HCT116 (cell line): Measurements from ENCODE around the gene TRPM6. TPM values are rescaled to one million over a fixed set of nuclear protein-coding genes. Genes with fewer than 3 reads are reported as not detected.

Source experiments
- ATAC-seq: fragments of 200-7000 bp; cut with Tn5 transposase; 2 replicates; pipeline ENCODE4 v1.9.1; 2020; ENCODE audit warnings: mild to moderate bottlenecking, moderate library complexity
- BruUV-seq: library from RNA; stranded (reverse); fragments of 400-500 nt; replicated peaks from 2 replicates; lab custom pipeline; 2021; lab: Mats Ljungman, UMichigan
- CTCF ChIA-PET: fragments of 300-600 bp; sonication (Branson Sonifier 250); formaldehyde crosslinking; loops from one replicate; lab custom pipeline; 2021; ENCODE audit warnings: antibody characterized with exemption; lab: Charles Lee
- POLR2A ChIA-PET: fragments of 300-600, 350-600 bp; sonication (Branson Sonifier 250); formaldehyde crosslinking; loops from one replicate; lab custom pipeline; 2021; ENCODE audit warnings: antibody characterized with exemption; lab: Charles Lee
- RAD21 ChIA-PET, 2 experiments: fragments of 300-600 bp; sonication (Branson Sonifier 250); formaldehyde crosslinking; loops; one replicate each; lab custom pipeline; 2023; ENCODE audit warnings: low total read pairs in 2 of 2; ENCODE audit not compliant: uncharacterized antibody in 2 of 2, unreplicated experiment in 2 of 2, low non-redundant PET in 1 of 2; lab: Charles Lee
- DNase-seq: peaks from one replicate; pipeline ENCODE4 v3.0.0-alpha.2; 2010; ENCODE audit warnings: low read depth, low spot score
- H2AFZ ChIP-seq: fragments of 200-600 bp; shearing (Covaris generic), sonication (generic); 2 replicates; pipeline ENCODE4 v1.6.1; 2017; ENCODE audit warnings: low read depth, mixed run types, mixed read lengths, antibody characterized with exemption, low read length; ENCODE audit not compliant: poor library complexity, severe bottlenecking
- H3K27ac ChIP-seq: 2 replicates; pipeline ENCODE4 v1.5.1; 2012; ENCODE audit warnings: low read depth, low read length
- H3K27me3 ChIP-seq: fragments of 200-600 bp; sonication (generic); 2 replicates; pipeline ENCODE4 v1.6.1; 2016; ENCODE audit warnings: mixed run types, low read length, mixed read lengths; ENCODE audit not compliant: insufficient read depth
- H3K36me3 ChIP-seq, 2 experiments: fragments of 200-500 bp in 1 of 2; fragments of 200-600 bp in 1 of 2; sonication (Bioruptor generic) in 1 of 2; sonication (generic) in 1 of 2; 2 replicates each; pipeline versions ENCODE4 v1.5.1 to v1.6.1; 2014 to 2016; ENCODE audit warnings: low read length in 2 of 2, inconsistent platforms in 1 of 2, mixed read lengths in 1 of 2, mixed run types in 1 of 2; ENCODE audit not compliant: insufficient read depth in 2 of 2, control insufficient read depth in 1 of 2
- H3K4me1 ChIP-seq, 2 experiments: fragments of 200-600 bp in 1 of 2; sonication (generic) in 1 of 2; 2 replicates each; pipeline versions ENCODE4 v1.5.1 to v1.6.1; 2012 to 2017; ENCODE audit warnings: low read length in 2 of 2, inconsistent platforms in 1 of 2, mild to moderate bottlenecking in 1 of 2, mixed read lengths in 1 of 2, mixed run types in 1 of 2, moderate library complexity in 1 of 2; ENCODE audit not compliant: insufficient read depth in 2 of 2, control insufficient read depth in 1 of 2
- H3K4me2 ChIP-seq: fragments of 200-600 bp; sonication (generic); 2 replicates; pipeline ENCODE4 v1.6.1; 2017; ENCODE audit warnings: mixed run types, low read length, mixed read lengths
- H3K4me3 ChIP-seq, 2 experiments: fragments of 200-600 bp in 1 of 2; sonication (generic) in 1 of 2; replicated peaks in 1 of 2; 2 replicates each; pipeline ENCODE4 v1.5.1; 2011 to 2016; ENCODE audit warnings: low read length in 2 of 2, control low read depth in 1 of 2, low read depth in 1 of 2, mild to moderate bottlenecking in 1 of 2, mixed read lengths in 1 of 2, mixed run types in 1 of 2
- H3K79me2 ChIP-seq: fragments of 200-600 bp; sonication (generic); 2 replicates; pipeline ENCODE4 v1.6.1; 2017; ENCODE audit warnings: mild to moderate bottlenecking, mixed run types, low read length, moderate library complexity, mixed read lengths; ENCODE audit not compliant: insufficient read depth
- H3K9ac ChIP-seq: fragments of 200-600 bp; sonication (generic); 2 replicates; pipeline ENCODE4 v1.6.1; 2016; ENCODE audit warnings: low read length, mixed read lengths
- H3K9me2 ChIP-seq: fragments of 200-600 bp; sonication (generic), shearing (Covaris generic); 2 replicates; pipeline ENCODE4 v1.6.1; 2017; ENCODE audit warnings: mixed run types, mild to moderate bottlenecking, moderate library complexity; ENCODE audit not compliant: insufficient read depth
- H3K9me3 ChIP-seq, 2 experiments: fragments of 200-500 bp in 1 of 2; fragments of 200-600 bp in 1 of 2; sonication (Bioruptor generic) in 1 of 2; sonication (generic) in 1 of 2; 2 replicates each; pipeline ENCODE4 v1.6.1; 2014 to 2017; ENCODE audit warnings: low read length in 2 of 2, mixed read lengths in 2 of 2, inconsistent platforms in 1 of 2, low read depth in 1 of 2, mild to moderate bottlenecking in 1 of 2, mixed run types in 1 of 2, moderate library complexity in 1 of 2; ENCODE audit not compliant: control insufficient read depth in 1 of 2, insufficient read depth in 1 of 2
- H4K20me1 ChIP-seq: fragments of 200-600 bp; sonication (generic), shearing (Covaris generic); 2 replicates; pipeline ENCODE4 v1.6.1; 2017; ENCODE audit warnings: mixed run types, mild to moderate bottlenecking, moderate library complexity; ENCODE audit not compliant: insufficient read depth
- CEBPB ChIP-seq: IDR thresholded peaks from 2 replicates; pipeline ENCODE4 v1.6.1; 2012; ENCODE audit warnings: low read depth
- EGR1 ChIP-seq: IDR thresholded peaks from 2 replicates; pipeline ENCODE4 v1.6.1; 2012; ENCODE audit warnings: low read depth
- FOSL1 ChIP-seq: IDR thresholded peaks from 2 replicates; pipeline ENCODE4 v1.6.1; 2012; ENCODE audit warnings: low read depth
- POLR2A ChIP-seq: IDR thresholded peaks from 2 replicates; pipeline ENCODE4 v1.7.0; 2011; ENCODE audit warnings: borderline replicate concordance; ENCODE audit not compliant: insufficient read depth, insufficient read length; ENCODE audit errors: extremely low read depth
- RAD21 ChIP-seq: IDR thresholded peaks from 2 replicates; pipeline ENCODE4 v1.6.1; 2012; ENCODE audit warnings: low read depth, mild to moderate bottlenecking
- SIN3A ChIP-seq: IDR thresholded peaks from 2 replicates; pipeline ENCODE4 v1.6.1; 2012; ENCODE audit warnings: low read depth
- TCF7L2 ChIP-seq: IDR thresholded peaks from 2 replicates; pipeline ENCODE4 v1.7.0; 2011; ENCODE audit warnings: borderline replicate concordance, inconsistent platforms; ENCODE audit not compliant: insufficient read depth, insufficient read length; ENCODE audit errors: extremely low read depth
- ZFX ChIP-seq: fragments of 450-650 bp; IDR thresholded peaks from 2 replicates; pipeline ENCODE4 v1.6.1; 2017
- intact Hi-C: fragments of 100-400 bp; cut with micrococcal nuclease; formaldehyde crosslinking; loops from 2 replicates; pipeline ENCODE4 v1.10.0; 2022
- total RNA-seq: library from RNA; stranded (reverse); gene quantifications from one replicate; pipeline ENCODE4 v1.2.1, GENCODE V29; 2021; ENCODE audit not compliant: unreplicated experiment
- TF ChIP-seq, protein P1 (sequence below), 3 experiments: fragments of 200-600 bp in 1 of 3; sonication (generic) in 1 of 3; IDR thresholded peaks in 2 of 3; conservative IDR thresholded peaks in 1 of 3; 2 replicates each; pipeline ENCODE4 v1.5.1; 2012 to 2017; ENCODE audit warnings: low read depth in 2 of 3, low read length in 2 of 3, antibody characterized with exemption in 1 of 3, borderline replicate concordance in 1 of 3, control low read depth in 1 of 3, mild to moderate bottlenecking in 1 of 3, mixed read lengths in 1 of 3, mixed run types in 1 of 3, moderate library complexity in 1 of 3; ENCODE audit not compliant: insufficient read depth in 1 of 3
- TF ChIP-seq, protein P2 (sequence below): IDR thresholded peaks from 2 replicates; pipeline ENCODE4 v1.6.1; 2012

Gene TRPM6
- total RNA-seq, 1 experiment from 2014 or later: 0.44 TPM

DNA sequence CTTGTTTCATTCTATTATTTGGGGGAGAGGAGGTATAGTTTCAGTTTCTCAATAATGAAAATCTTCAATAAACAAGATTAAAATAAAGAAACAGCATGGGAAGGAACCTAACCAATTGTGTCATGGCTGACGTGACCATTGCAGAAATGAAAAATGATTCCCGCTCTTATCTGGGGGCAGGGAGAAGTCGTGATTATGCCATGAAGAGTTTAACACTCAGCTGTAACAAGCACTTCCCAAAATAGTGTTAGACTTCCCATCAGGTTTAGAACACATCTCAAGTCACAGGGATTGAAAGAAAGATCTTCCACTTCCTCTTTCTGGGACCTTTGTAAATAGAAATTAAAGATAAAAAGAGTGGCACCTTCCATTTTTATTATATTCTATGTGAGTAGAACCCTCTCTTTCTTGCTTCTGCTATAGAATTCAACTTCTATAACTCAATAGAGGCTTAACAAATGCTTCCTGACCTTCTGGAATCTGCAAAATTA, 122.2 kb downstream of the TRPM6 start:
- H3K9me3 ChIP-seq: no peaks in the 10 kb centered on the region
- ChIA-PET POLR2A (no interaction called here), RAD21 (no interaction called here), CTCF (no interaction called here)
- no TSS peak for BruUV-seq
- no peaks in the 10 kb centered on the region for H3K9me2 ChIP-seq
- H3K9ac ChIP-seq: no peak overlapping the region
- H3K4me1 ChIP-seq: no peaks in the 10 kb centered on the region
- ATAC-seq (no peak), DNase-seq (no peak)
- H4K20me1 ChIP-seq: no peaks in the 10 kb centered on the region
- H2AFZ ChIP-seq: no peak overlapping the region
- H3K79me2 ChIP-seq: no peaks in the 10 kb centered on the region
- no peak overlapping the region for H3K4me3 ChIP-seq
- no peak overlapping the region for H3K27ac ChIP-seq
- no peaks in the 10 kb centered on the region for H3K27me3 ChIP-seq
- no peak overlapping the region for H3K4me2 ChIP-seq
- H3K36me3 ChIP-seq: no peaks in the 10 kb centered on the region
- TF ChIP-seq ZFX (no peak), EGR1 (no peak), TCF7L2 (no peak), RAD21 (no peak), POLR2A (no peak), SIN3A (no peak)
- TF ChIP-seq, protein P1, sequence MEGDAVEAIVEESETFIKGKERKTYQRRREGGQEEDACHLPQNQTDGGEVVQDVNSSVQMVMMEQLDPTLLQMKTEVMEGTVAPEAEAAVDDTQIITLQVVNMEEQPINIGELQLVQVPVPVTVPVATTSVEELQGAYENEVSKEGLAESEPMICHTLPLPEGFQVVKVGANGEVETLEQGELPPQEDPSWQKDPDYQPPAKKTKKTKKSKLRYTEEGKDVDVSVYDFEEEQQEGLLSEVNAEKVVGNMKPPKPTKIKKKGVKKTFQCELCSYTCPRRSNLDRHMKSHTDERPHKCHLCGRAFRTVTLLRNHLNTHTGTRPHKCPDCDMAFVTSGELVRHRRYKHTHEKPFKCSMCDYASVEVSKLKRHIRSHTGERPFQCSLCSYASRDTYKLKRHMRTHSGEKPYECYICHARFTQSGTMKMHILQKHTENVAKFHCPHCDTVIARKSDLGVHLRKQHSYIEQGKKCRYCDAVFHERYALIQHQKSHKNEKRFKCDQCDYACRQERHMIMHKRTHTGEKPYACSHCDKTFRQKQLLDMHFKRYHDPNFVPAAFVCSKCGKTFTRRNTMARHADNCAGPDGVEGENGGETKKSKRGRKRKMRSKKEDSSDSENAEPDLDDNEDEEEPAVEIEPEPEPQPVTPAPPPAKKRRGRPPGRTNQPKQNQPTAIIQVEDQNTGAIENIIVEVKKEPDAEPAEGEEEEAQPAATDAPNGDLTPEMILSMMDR (IDR thresholded peaks at IDR 0.05 in 2 of 3, conservative IDR thresholded peaks at IDR 0.05 in 1 of 3; ENCODE audit: borderline replicate concordance in 1 of 3, insufficient read depth in 1 of 3, low read depth in 2 of 3, low read length in 2 of 3): no peak
- TF ChIP-seq, protein P2, sequence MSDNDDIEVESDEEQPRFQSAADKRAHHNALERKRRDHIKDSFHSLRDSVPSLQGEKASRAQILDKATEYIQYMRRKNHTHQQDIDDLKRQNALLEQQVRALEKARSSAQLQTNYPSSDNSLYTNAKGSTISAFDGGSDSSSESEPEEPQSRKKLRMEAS: no peak
- intact Hi-C loops: no loop called here

DNA sequence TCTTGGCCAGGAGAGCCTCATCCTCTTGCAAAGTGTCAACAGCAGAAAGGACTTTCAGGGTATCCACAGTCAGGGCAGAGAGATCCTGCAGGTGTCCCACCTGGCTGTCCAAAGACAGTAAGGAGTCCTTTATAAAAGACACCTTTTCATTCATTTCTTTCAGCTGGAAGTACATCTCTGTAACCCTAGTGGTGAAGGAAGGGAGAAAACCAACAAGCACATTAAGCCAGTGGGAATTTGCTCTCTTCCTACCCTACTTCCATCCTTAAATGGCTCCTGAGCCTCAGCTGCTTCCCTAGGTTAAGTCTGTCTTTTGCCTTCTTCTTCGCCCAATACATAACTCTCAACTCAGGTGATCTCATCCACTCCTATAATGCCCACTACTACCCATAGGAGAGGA, 124.8 kb downstream of the TRPM6 start:
- Histone ChIP-seq H3K27ac (no peak overlapping the region), H3K9ac (no peak overlapping the region), H3K79me2 (no peaks in the 10 kb centered on the region), H3K4me2 (no peak overlapping the region), H3K36me3 (no peaks in the 10 kb centered on the region), H3K4me1 (no peaks in the 10 kb centered on the region), H3K9me2 (no peaks in the 10 kb centered on the region), H3K4me3 (no peak overlapping the region), H4K20me1 (no peaks in the 10 kb centered on the region), H3K27me3 (no peaks in the 10 kb centered on the region), H3K9me3 (no peaks in the 10 kb centered on the region), H2AFZ (no peak overlapping the region)
- no TSS peak for BruUV-seq
- RAD21 ChIA-PET: no interaction called here
- intact Hi-C loops: no loop called here
- POLR2A ChIA-PET: no interaction called here
- DNase-seq (no peak), ATAC-seq (peak; percentile 62)
- CTCF ChIA-PET: no interaction called here
- TF ChIP-seq, protein P1 (IDR thresholded peaks at IDR 0.05 in 2 of 3, conservative IDR thresholded peaks at IDR 0.05 in 1 of 3; ENCODE audit: borderline replicate concordance in 1 of 3, insufficient read depth in 1 of 3, low read depth in 2 of 3, low read length in 2 of 3): peak in 2 of 3 experiments; percentile 10 to 33; a peak in 2 of 6 replicates
- TF ChIP-seq FOSL1: no peak
- no peak for TF ChIP-seq CEBPB
